Naive B cell (primary cell): ENCODE data around the gene EGFLAM. TPM values are rescaled to one million over a fixed set of nuclear protein-coding genes. Genes with fewer than 3 reads are reported as not detected.

Source experiments
- ATAC-seq, 2 donors: fragments of 150-1000 bp; cut with Tn5 transposase; 2 replicates each; pipeline ENCODE4 v1.10.0; 2021; ENCODE audit warnings: low read depth in 2 of 2, mild to moderate bottlenecking in 2 of 2, moderate library complexity in 2 of 2
- DNase-seq: peaks from one replicate; pipeline ENCODE4 v3.0.0; 2022
- H3K27ac Mint-ChIP-seq, 6 donors: one replicate each; pipeline ENCODE4 v1.8.0; 2020 to 2022; ENCODE audit warnings: mild to moderate bottlenecking in 6 of 6, mixed read lengths in 6 of 6, moderate library complexity in 5 of 6, inconsistent platforms in 2 of 6
- H3K27me3 Mint-ChIP-seq, 3 donors: one replicate each; pipeline ENCODE4 v1.8.0; 2021 to 2022; ENCODE audit warnings: mixed read lengths in 3 of 3, mild to moderate bottlenecking in 1 of 3
- H3K36me3 Mint-ChIP-seq, 2 donors: one replicate each; pipeline ENCODE4 v1.8.0; 2020 to 2022; ENCODE audit warnings: mixed read lengths in 2 of 2, inconsistent platforms in 1 of 2, mild to moderate bottlenecking in 1 of 2
- H3K4me1 Mint-ChIP-seq, 3 donors: one replicate each; pipeline ENCODE4 v1.8.0; 2020 to 2022; ENCODE audit warnings: mixed read lengths in 3 of 3, inconsistent platforms in 1 of 3, mild to moderate bottlenecking in 1 of 3, moderate library complexity in 1 of 3
- H3K4me3 Mint-ChIP-seq, 8 donors: one replicate each; pipeline ENCODE4 v1.8.0; 2020 to 2022; ENCODE audit warnings: mild to moderate bottlenecking in 8 of 8, mixed read lengths in 8 of 8, moderate library complexity in 8 of 8, inconsistent platforms in 2 of 8
- H3K9me3 Mint-ChIP-seq, 7 donors: one replicate each; pipeline ENCODE4 v1.8.0; 2020 to 2022; ENCODE audit warnings: mixed read lengths in 7 of 7, mild to moderate bottlenecking in 5 of 7, inconsistent platforms in 2 of 7, moderate library complexity in 1 of 7
- polyA plus RNA-seq, 6 donors: library from polyadenylated mRNA; unstranded; fragments of 300-500 nt; fragmentation: Illumina TruSeq; gene quantifications; one replicate each; pipeline ENCODE4 v1.2.3, GENCODE V29; 2021; ENCODE audit warnings: low read depth in 6 of 6

The EGFLAM gene
- not detected for polyA plus RNA-seq

- Mint-ChIP-seq H3K27me3 (peaks cover 52 to 76% (median 64%) of the 10 kb centered on the region in 3 donors), H3K4me1 (peaks cover 0 to 9% (median 7%) of the 10 kb centered on the region in 3 donors)
Observed at GRCh38 chr5:38258319-38259061, at the start of gene EGFLAM. TSS of gene EGFLAM (plus strand) at chr5:38258559. CDS start at chr5:38258755, 196 bp downstream.

DNA sequence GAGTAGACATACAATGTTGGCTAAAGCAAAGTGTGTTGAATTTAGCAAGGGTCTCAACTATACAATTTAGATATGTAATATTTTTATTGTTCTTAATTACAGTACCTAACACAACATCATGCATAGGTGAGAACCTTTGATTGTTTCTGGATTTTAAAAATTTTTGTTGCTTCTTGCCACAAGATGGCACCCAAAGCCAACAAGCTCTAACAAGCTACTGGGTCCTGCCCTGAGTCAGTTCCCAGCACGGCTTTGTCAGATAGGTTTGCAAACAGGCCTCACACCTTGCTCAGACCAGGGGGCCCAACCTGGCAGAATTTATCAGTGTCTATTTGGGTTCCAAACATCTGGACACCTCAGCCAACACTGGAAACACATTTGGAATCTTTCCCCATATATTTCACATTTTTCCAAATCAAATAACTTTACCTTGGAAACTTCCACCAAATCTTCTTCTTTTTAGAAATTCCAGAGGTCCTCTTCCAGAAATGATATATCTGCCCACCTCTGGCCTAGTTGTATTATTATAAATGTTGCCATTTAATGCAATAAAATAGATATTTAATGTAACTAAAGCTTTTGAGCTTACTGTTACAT, 49.5 kb upstream of the EGFLAM start:
- Mint-ChIP-seq H3K27ac (no peak overlapping the region), H3K4me1 (no peaks in the 10 kb centered on the region), H3K4me3 (no peak overlapping the region), H3K27me3 (peaks cover 18 to 30% (median 27%) of the 10 kb centered on the region in 3 donors), H3K36me3 (no peaks in the 10 kb centered on the region), H3K9me3 (peaks cover 0 to 9% (median 2%) of the 10 kb centered on the region in 7 donors)
- no peak for ATAC-seq
- DNase-seq: no peak

More at GRCh38 chr5:38258319-38259061, at the start of gene EGFLAM:
- Mint-ChIP-seq H3K36me3 (no peaks in the 10 kb centered on the region), H3K9me3 (peaks cover 2 to 8% (median 6%) of the 10 kb centered on the region in 7 donors), H3K4me3 (peak within 1 kb of the TSS in 3 of 8 donors; percentile 18 to 39 (median 36)), H3K27ac (no peak within 1 kb of the TSS)
- DNase-seq (no peak), ATAC-seq (no peak)

DNA sequence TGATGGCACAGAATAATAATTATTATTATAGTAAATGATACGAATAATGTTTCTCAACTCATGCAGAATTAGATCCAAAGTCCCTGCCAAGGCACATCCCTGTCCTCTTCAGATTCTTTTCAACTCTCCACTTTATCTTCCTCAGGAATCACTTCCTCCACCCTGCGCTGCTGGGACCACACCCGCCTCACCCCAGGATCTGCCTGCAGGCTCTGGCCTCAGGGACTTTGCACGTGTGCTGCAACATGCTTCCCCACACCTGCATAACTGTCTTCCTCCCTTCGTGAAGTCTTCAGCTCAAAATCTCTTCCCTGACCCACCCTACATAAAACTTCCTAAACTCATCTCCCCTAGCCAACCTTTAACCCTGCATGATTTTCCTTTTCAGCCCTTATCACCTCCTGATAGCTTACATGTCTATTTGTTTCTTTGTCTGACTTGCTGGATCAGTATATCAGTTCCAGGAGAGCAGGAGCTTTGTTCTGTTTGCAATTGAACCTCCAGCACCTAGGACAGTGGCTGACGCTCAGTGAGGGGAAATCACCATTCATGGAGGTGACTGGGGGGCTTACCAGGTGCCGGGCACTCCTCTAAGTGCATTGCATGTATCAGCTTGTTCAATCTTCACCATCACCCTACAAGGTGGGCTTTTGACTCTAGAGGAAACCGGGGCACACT, 47.5 kb upstream of the EGFLAM start:
- H3K27me3 Mint-ChIP-seq: peaks cover 14 to 19% (median 17%) of the 10 kb centered on the region in 3 donors
- H3K27ac Mint-ChIP-seq: no peak overlapping the region
- no peaks in the 10 kb centered on the region for H3K36me3 Mint-ChIP-seq
- no peak for ATAC-seq
- DNase-seq: no peak
- H3K9me3 Mint-ChIP-seq: peaks cover 0 to 9% (median 2%) of the 10 kb centered on the region in 7 donors
- H3K4me3 Mint-ChIP-seq: no peak overlapping the region
- H3K4me1 Mint-ChIP-seq: no peaks in the 10 kb centered on the region

GRCh38 chr5:38211354-38211710, 47.0 kb upstream of the EGFLAM start:
- DNase-seq (no peak), ATAC-seq (no peak)
- H3K9me3 Mint-ChIP-seq: peaks cover 0 to 9% (median 2%) of the 10 kb centered on the region in 7 donors
- peaks cover 14 to 18% (median 17%) of the 10 kb centered on the region in 3 donors for H3K27me3 Mint-ChIP-seq
- H3K4me3 Mint-ChIP-seq: no peak overlapping the region
- H3K4me1 Mint-ChIP-seq: no peaks in the 10 kb centered on the region
- H3K36me3 Mint-ChIP-seq: no peaks in the 10 kb centered on the region
- no peak overlapping the region for H3K27ac Mint-ChIP-seq

DNA sequence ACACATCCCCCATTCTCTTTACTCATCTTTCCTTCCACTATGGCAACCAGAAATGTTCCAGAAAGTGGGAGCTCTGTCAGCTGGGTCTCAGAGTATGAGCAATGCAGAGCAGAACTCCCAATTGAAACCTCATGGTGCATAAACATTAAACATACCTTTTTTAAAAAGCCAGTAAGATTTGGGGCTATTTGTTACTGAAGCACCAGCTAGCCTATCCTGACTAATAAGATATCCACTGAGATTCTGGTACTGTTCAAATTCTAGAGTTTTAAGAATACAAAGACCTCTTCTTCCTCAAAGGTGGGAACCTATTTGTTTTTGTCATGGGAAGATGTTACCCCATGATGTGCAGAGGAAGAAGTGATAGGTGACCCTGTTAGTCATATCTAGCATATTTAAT, 46.1 kb upstream of the EGFLAM start:
- H3K4me1 Mint-ChIP-seq: no peaks in the 10 kb centered on the region
- H3K36me3 Mint-ChIP-seq: no peaks in the 10 kb centered on the region
- H3K4me3 Mint-ChIP-seq: no peak overlapping the region
- DNase-seq (no peak), ATAC-seq (no peak)
- H3K9me3 Mint-ChIP-seq: peaks cover 0 to 9% (median 0%) of the 10 kb centered on the region in 7 donors
- H3K27me3 Mint-ChIP-seq: peaks cover 10 to 14% (median 10%) of the 10 kb centered on the region in 3 donors
- no peak overlapping the region for H3K27ac Mint-ChIP-seq

GRCh38 chr5:38226091-38226490, 32.3 kb upstream of the EGFLAM start:
- DNase-seq (no peak), ATAC-seq (no peak)
- Mint-ChIP-seq H3K27me3 (peaks cover 0 to 2% (median 0%) of the 10 kb centered on the region in 3 donors), H3K9me3 (peaks cover 0 to 7% (median 2%) of the 10 kb centered on the region in 7 donors), H3K4me1 (no peaks in the 10 kb centered on the region), H3K4me3 (no peak overlapping the region), H3K36me3 (no peaks in the 10 kb centered on the region), H3K27ac (no peak overlapping the region)

DNA sequence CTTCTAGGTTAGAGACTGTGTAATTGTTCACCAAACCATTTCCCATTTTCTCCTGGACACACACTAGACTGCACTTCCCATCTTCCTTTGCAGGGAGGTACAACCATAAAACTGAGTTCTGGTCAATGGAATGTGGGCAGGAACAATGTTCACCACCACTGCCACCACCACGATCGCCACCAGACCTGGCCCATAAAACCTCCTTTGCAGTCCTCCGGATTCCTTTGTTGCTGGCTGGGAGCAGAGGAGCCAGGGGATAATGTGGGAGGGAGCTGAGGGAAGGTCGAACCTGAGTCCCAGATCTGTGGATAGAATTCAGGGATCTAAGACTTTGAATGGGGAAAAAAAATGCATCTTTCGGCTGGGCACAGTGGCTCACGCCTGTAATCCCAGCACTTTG, 29.4 kb upstream of the EGFLAM start:
- no peak for ATAC-seq
- H3K4me3 Mint-ChIP-seq: no peak overlapping the region

GRCh38 chr5:38234737-38235136, 23.6 kb upstream of the EGFLAM start:
- DNase-seq: no peak
- ATAC-seq: no peak
- H3K9me3 Mint-ChIP-seq: peaks cover 2 to 26% (median 9%) of the 10 kb centered on the region in 7 donors
- no peaks in the 10 kb centered on the region for H3K4me1 Mint-ChIP-seq
- no peak overlapping the region for H3K4me3 Mint-ChIP-seq
- H3K36me3 Mint-ChIP-seq: no peaks in the 10 kb centered on the region
- H3K27me3 Mint-ChIP-seq: peaks cover 0 to 19% (median 7%) of the 10 kb centered on the region in 3 donors
- no peak overlapping the region for H3K27ac Mint-ChIP-seq

More for the DNA sequence above, 29.4 kb upstream of the EGFLAM start:
- Mint-ChIP-seq H3K27ac (no peak overlapping the region), H3K27me3 (peaks cover 0 to 12% (median 7%) of the 10 kb centered on the region in 3 donors), H3K9me3 (peaks cover 0 to 8% (median 5%) of the 10 kb centered on the region in 7 donors), H3K4me1 (no peaks in the 10 kb centered on the region), H3K36me3 (no peaks in the 10 kb centered on the region)
- no peak for DNase-seq

DNA sequence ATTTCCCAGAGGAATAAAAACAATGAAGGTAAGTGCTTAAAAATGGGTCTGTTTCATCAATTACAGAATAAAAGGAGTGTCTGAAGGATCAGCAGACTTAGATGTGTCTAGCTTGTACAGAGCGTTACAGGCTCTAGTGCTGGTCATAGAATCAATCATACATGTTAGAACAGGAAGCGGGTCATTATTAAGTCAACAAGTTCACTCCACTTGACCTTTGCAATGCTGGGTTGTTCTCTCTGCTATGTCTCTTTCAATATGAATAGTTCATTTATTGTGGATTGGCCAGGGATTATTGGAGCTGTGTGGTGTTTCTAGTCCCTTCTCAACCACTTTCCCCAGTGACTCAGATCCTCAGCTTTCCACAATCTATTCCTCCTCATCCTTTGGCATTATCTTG, 20.7 kb upstream of the EGFLAM start:
- H3K36me3 Mint-ChIP-seq: no peaks in the 10 kb centered on the region
- H3K4me1 Mint-ChIP-seq: no peaks in the 10 kb centered on the region
- peaks cover 2 to 26% (median 7%) of the 10 kb centered on the region in 7 donors for H3K9me3 Mint-ChIP-seq
- ATAC-seq (no peak), DNase-seq (no peak)
- H3K27me3 Mint-ChIP-seq: peaks cover 4 to 16% (median 4%) of the 10 kb centered on the region in 3 donors
- H3K4me3 Mint-ChIP-seq: no peak overlapping the region
- no peak overlapping the region for H3K27ac Mint-ChIP-seq

GRCh38 chr5:38240212-38240611, 18.1 kb upstream of the EGFLAM start:
- Mint-ChIP-seq H3K36me3 (no peaks in the 10 kb centered on the region), H3K27ac (no peak overlapping the region), H3K4me1 (no peaks in the 10 kb centered on the region), H3K4me3 (no peak overlapping the region), H3K27me3 (peaks cover 4 to 17% (median 12%) of the 10 kb centered on the region in 3 donors), H3K9me3 (peaks cover 0 to 12% (median 3%) of the 10 kb centered on the region in 7 donors)
- ATAC-seq (no peak), DNase-seq (no peak)

DNA sequence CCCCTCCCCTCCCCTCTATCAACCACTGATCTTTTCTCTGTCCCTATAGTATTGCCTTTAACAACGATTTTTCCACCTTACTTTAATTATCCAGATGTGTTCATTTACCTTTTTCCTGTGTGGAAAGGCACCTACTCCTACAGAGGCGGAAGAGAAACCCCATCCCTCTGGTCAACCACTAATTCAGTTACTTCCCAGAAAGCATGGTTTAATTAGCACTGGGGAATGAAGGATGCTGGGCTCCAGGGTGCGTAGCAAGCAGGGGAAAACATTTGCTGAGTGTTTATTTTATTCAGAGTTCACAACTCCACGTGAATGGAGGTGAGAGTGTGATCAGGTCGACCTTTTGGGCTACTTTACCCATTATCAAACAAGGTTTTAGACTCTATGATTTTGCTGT, 16.7 kb upstream of the EGFLAM start:
- Mint-ChIP-seq H3K27ac (no peak overlapping the region), H3K9me3 (peaks cover 0 to 4% (median 0%) of the 10 kb centered on the region in 7 donors), H3K4me3 (no peak overlapping the region), H3K4me1 (no peaks in the 10 kb centered on the region), H3K36me3 (no peaks in the 10 kb centered on the region), H3K27me3 (peaks cover 4 to 17% (median 12%) of the 10 kb centered on the region in 3 donors)
- ATAC-seq (no peak), DNase-seq (no peak)

GRCh38 chr5:38245307-38245706, 13.1 kb upstream of the EGFLAM start:
- Mint-ChIP-seq H3K4me3 (no peak overlapping the region), H3K9me3 (peaks cover 0 to 3% (median 0%) of the 10 kb centered on the region in 7 donors), H3K4me1 (no peaks in the 10 kb centered on the region), H3K36me3 (no peaks in the 10 kb centered on the region), H3K27me3 (peaks cover 9 to 23% (median 14%) of the 10 kb centered on the region in 3 donors), H3K27ac (no peak overlapping the region)
- no peak for ATAC-seq
- no peak for DNase-seq

- ATAC-seq (no peak), DNase-seq (no peak)
- H3K36me3 Mint-ChIP-seq: no peaks in the 10 kb centered on the region
- H3K4me3 Mint-ChIP-seq: no peak overlapping the region
- peaks cover 12 to 30% (median 22%) of the 10 kb centered on the region in 3 donors for H3K27me3 Mint-ChIP-seq
- H3K27ac Mint-ChIP-seq: no peak overlapping the region
- no peaks in the 10 kb centered on the region for H3K4me1 Mint-ChIP-seq
- H3K9me3 Mint-ChIP-seq: peaks cover 4 to 22% (median 10%) of the 10 kb centered on the region in 7 donors
Observed at GRCh38 chr5:38249301-38249700, 9.1 kb upstream of the EGFLAM start.
